Measurements from ENCODE around the gene DYNLRB2.

Gene DYNLRB2

DNA sequence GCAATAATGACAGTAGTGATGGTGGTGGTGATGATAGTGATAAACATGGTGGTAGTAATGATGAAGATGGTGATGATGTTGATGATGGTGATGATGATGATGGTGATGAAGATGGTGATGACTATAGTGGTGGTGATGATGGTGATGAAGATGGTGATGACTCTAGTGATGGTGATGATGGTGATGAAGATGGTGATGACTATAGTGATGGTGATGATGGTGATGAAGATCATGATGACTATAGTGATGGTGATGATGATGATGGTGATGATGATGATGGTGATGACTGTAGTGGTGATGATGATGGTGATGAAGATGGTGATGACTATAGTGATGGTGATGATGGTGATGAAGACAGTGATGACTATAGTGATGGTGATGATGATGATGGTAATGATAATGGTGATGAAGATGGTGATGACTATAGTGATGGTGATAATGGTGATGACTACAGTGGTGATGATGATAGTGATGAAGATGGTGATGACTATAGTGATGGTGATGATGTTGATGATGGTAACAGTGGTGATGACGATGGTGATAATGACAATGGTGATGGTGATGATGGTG is 35.6 kb downstream of the DYNLRB2 start:
- Histone ChIP-seq H3K4me2 (ENCODE audit: insufficient read depth, low read length) (no peak overlapping the region), H3K9me3 (ENCODE audit: insufficient read depth, low read length, severe bottlenecking) (no peaks in the 10 kb centered on the region), H3K36me3 (ENCODE audit: insufficient read depth, low read length) (no peaks in the 10 kb centered on the region), H3K4me1 (ENCODE audit: insufficient read depth, low read length) (no peaks in the 10 kb centered on the region), H3K27me3 (ENCODE audit: insufficient read depth, low read length, poor library complexity) (peaks cover under 1% of the 10 kb centered on the region), H4K20me1 (ENCODE audit: insufficient read depth, low read length) (no peaks in the 10 kb centered on the region; the same call in 1 of the 2 replicates), H3K4me3 (ENCODE audit: low read depth in 1 of 2, low read length in 2 of 2) (no peak overlapping the region), H3K9ac (ENCODE audit: low read depth, low read length) (no peak overlapping the region), H3K79me2 (ENCODE audit: insufficient read depth, low read length) (no peaks in the 10 kb centered on the region), H3K27ac (ENCODE audit: low read length) (no peak overlapping the region), H2AFZ (ENCODE audit: low read depth, low read length) (no peak overlapping the region)
- no peak for DNase-seq
- ATAC-seq (ENCODE audit: insufficient read depth, low read depth), result no peak
- TF ChIP-seq, protein P1, sequence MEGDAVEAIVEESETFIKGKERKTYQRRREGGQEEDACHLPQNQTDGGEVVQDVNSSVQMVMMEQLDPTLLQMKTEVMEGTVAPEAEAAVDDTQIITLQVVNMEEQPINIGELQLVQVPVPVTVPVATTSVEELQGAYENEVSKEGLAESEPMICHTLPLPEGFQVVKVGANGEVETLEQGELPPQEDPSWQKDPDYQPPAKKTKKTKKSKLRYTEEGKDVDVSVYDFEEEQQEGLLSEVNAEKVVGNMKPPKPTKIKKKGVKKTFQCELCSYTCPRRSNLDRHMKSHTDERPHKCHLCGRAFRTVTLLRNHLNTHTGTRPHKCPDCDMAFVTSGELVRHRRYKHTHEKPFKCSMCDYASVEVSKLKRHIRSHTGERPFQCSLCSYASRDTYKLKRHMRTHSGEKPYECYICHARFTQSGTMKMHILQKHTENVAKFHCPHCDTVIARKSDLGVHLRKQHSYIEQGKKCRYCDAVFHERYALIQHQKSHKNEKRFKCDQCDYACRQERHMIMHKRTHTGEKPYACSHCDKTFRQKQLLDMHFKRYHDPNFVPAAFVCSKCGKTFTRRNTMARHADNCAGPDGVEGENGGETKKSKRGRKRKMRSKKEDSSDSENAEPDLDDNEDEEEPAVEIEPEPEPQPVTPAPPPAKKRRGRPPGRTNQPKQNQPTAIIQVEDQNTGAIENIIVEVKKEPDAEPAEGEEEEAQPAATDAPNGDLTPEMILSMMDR (IDR thresholded peaks at IDR 0.05; ENCODE audit: borderline replicate concordance, extremely low read depth, low read length, poor library complexity, severe bottlenecking), result no peak
- no peak for TF ChIP-seq EZH2 (IDR thresholded peaks at IDR 0.05; ENCODE audit: borderline replicate concordance, low read depth, low read length, severe bottlenecking)

DNA sequence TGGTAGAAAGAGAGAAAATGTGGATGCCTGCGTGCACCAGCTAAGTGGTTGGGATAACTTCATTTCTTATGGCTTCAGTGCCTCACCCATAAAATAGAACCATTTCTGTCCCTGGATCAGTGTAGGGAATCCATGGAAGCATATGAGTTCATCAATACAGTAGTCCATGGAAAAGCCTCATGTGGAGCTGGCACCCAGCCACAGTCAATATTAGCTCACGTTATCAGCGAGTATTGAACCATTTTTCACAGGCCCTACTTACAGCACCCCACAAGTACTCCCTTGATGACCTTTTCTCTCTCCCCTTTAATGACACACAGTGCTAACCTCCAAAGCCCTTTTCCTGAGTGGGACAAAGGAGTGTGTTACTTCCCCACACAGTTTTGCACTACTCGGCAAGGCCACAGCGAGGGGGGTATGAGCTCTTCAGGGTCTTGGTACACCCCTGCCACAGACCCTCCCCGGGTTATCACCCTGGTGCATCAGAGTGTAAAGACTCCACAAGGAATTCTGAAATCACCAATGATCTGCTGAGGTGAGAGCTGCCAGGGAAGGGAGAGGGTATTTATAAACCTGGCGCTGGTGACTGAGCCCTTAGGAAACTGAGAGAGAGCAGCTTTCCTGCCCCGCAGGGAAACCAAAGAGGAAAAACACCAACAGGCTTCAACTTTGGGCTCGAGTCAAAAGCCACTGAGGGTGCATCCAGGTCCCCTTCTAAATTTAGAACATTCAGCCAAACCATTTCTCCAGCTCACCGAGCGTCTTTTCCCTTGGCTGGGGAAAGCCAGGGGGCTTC is 36.9 kb downstream of the DYNLRB2 start:
- no peak overlapping the region for H3K4me3 ChIP-seq (ENCODE audit: low read depth in 1 of 2, low read length in 2 of 2)
- H3K79me2 ChIP-seq (ENCODE audit: insufficient read depth, low read length), result no peaks in the 10 kb centered on the region
- ATAC-seq (ENCODE audit: insufficient read depth, low read depth), result no peak
- peaks cover 3% of the 10 kb centered on the region for H3K27me3 ChIP-seq (ENCODE audit: insufficient read depth, low read length, poor library complexity)
- H4K20me1 ChIP-seq (ENCODE audit: insufficient read depth, low read length), result no peaks in the 10 kb centered on the region; the same call in 1 of the 2 replicates
- H3K36me3 ChIP-seq (ENCODE audit: insufficient read depth, low read length), result no peaks in the 10 kb centered on the region
- no peak for DNase-seq
- no peaks in the 10 kb centered on the region for H3K4me1 ChIP-seq (ENCODE audit: insufficient read depth, low read length)
- no peak overlapping the region for H3K27ac ChIP-seq (ENCODE audit: low read length)
- no peak overlapping the region for H2AFZ ChIP-seq (ENCODE audit: low read depth, low read length)
- no peak overlapping the region for H3K4me2 ChIP-seq (ENCODE audit: insufficient read depth, low read length)
- no peak for TF ChIP-seq EZH2 (IDR thresholded peaks at IDR 0.05; ENCODE audit: borderline replicate concordance, low read depth, low read length, severe bottlenecking)
- TF ChIP-seq, protein P1 (IDR thresholded peaks at IDR 0.05; ENCODE audit: borderline replicate concordance, extremely low read depth, low read length, poor library complexity, severe bottlenecking), result no peak
- H3K9me3 ChIP-seq (ENCODE audit: insufficient read depth, low read length, severe bottlenecking), result no peaks in the 10 kb centered on the region
- H3K9ac ChIP-seq (ENCODE audit: low read depth, low read length), result no peak overlapping the region

DNA sequence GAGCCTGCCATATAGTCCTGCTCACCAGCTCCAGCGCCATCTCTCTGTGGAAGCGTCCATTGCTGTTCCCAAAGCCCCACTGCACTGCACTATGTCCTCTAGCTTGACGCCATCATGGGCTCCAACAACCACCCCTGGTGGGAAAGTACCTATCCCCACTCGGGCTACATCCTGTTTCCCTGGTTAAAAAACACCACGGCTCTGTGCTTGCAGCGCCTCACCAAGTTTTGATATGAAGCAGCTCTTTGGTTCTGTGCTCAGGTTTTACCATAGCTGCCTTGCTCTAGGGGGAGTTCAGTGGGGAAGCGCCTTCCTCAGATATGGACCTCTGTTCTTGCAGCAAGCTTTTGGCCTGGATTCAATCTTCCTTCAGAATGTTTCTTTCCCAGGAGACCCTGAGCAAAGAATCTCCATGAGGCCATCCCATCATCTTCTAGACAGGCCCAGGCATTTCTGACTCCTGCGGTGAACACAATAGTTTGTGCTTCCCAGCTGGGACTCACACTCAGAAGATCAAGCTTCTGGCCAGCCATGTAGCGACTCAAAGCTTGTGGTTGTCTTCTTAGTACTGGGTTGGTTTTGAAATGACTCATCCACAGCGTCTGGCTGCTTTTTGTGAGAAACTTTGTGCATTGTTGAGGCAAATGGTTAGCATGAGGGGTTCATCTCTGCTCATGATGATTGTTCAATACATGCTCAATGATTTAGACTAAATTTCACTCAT is 39.5 kb downstream of the DYNLRB2 start:
- Histone ChIP-seq H3K36me3 (ENCODE audit: insufficient read depth, low read length) (no peaks in the 10 kb centered on the region), H2AFZ (ENCODE audit: low read depth, low read length) (no peak overlapping the region), H4K20me1 (ENCODE audit: insufficient read depth, low read length) (no peaks in the 10 kb centered on the region), H3K9me3 (ENCODE audit: insufficient read depth, low read length, severe bottlenecking) (no peaks in the 10 kb centered on the region), H3K27me3 (ENCODE audit: insufficient read depth, low read length, poor library complexity) (peaks cover 6% of the 10 kb centered on the region), H3K4me2 (ENCODE audit: insufficient read depth, low read length) (no peak overlapping the region), H3K4me3 (ENCODE audit: low read depth in 1 of 2, low read length in 2 of 2) (no peak overlapping the region), H3K4me1 (ENCODE audit: insufficient read depth, low read length) (no peaks in the 10 kb centered on the region), H3K79me2 (ENCODE audit: insufficient read depth, low read length) (no peaks in the 10 kb centered on the region), H3K9ac (ENCODE audit: low read depth, low read length) (no peak overlapping the region), H3K27ac (ENCODE audit: low read length) (no peak overlapping the region)
- ATAC-seq (ENCODE audit: insufficient read depth, low read depth) (no peak), DNase-seq (no peak)
- no peak for TF ChIP-seq EZH2 (IDR thresholded peaks at IDR 0.05; ENCODE audit: borderline replicate concordance, low read depth, low read length, severe bottlenecking)
- TF ChIP-seq, protein P1 (IDR thresholded peaks at IDR 0.05; ENCODE audit: borderline replicate concordance, extremely low read depth, low read length, poor library complexity, severe bottlenecking), result no peak

Data from DND-41 (cell line).